Neural crest cell (in vitro differentiated cells): ENCODE results near the gene TUBB1. TPM values are rescaled to one million over a fixed set of nuclear protein-coding genes. Genes with fewer than 3 reads are reported as not detected.
A peak's percentile ranks its signal among the peaks of the same experiment; 100 is the strongest.

Source experiments
- DNase-seq: peaks from one replicate; pipeline ENCODE4 v3.0.0; 2021; ENCODE audit warnings: low read depth, mixed read lengths, low spot score
- H3K27ac Mint-ChIP-seq: one replicate; pipeline ENCODE4 v1.8.0; 2021; ENCODE audit warnings: mild to moderate bottlenecking, mixed read lengths; ENCODE audit not compliant: unreplicated experiment
- H3K27me3 Mint-ChIP-seq: 2 replicates; pipeline ENCODE4 v1.8.0; 2021; ENCODE audit warnings: low read depth, mild to moderate bottlenecking, mixed read lengths
- H3K36me3 Mint-ChIP-seq: 2 replicates; pipeline ENCODE4 v1.8.0; 2021; ENCODE audit warnings: low read depth, mild to moderate bottlenecking, mixed read lengths
- H3K4me1 Mint-ChIP-seq: 2 replicates; pipeline ENCODE4 v1.8.0; 2021; ENCODE audit warnings: mixed read lengths
- H3K4me3 Mint-ChIP-seq: one replicate; pipeline ENCODE4 v1.8.0; 2021; ENCODE audit warnings: mild to moderate bottlenecking, mixed read lengths
- H3K9me3 Mint-ChIP-seq: 2 replicates; pipeline ENCODE4 v1.8.0; 2021; ENCODE audit warnings: mixed read lengths
- total RNA-seq: library from RNA; stranded (reverse); gene quantifications from 2 replicates; pipeline ENCODE4 v1.2.1, GENCODE V29; 2021
- TF ChIP-seq, protein P1 (sequence below): fragments of 200-600 bp; sonication (generic); conservative IDR thresholded peaks from 2 replicates; pipeline ENCODE4 v1.5.0; 2021; ENCODE audit warnings: antibody characterized with exemption, mild to moderate bottlenecking

Gene TUBB1
- total RNA-seq, 1 donor from 2014 or later, result not detected

GRCh38 chr20:58987790-58988564 is 31.3 kb upstream of the TUBB1 start:
- no peaks in the 10 kb centered on the region for H3K27me3 Mint-ChIP-seq
- no peak overlapping the region for H3K27ac Mint-ChIP-seq
- no peaks in the 10 kb centered on the region for H3K9me3 Mint-ChIP-seq
- DNase-seq, result no peak
- peaks cover 21% of the 10 kb centered on the region for H3K4me1 Mint-ChIP-seq
- TF ChIP-seq, protein P1, sequence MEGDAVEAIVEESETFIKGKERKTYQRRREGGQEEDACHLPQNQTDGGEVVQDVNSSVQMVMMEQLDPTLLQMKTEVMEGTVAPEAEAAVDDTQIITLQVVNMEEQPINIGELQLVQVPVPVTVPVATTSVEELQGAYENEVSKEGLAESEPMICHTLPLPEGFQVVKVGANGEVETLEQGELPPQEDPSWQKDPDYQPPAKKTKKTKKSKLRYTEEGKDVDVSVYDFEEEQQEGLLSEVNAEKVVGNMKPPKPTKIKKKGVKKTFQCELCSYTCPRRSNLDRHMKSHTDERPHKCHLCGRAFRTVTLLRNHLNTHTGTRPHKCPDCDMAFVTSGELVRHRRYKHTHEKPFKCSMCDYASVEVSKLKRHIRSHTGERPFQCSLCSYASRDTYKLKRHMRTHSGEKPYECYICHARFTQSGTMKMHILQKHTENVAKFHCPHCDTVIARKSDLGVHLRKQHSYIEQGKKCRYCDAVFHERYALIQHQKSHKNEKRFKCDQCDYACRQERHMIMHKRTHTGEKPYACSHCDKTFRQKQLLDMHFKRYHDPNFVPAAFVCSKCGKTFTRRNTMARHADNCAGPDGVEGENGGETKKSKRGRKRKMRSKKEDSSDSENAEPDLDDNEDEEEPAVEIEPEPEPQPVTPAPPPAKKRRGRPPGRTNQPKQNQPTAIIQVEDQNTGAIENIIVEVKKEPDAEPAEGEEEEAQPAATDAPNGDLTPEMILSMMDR, result no peak
- H3K36me3 Mint-ChIP-seq, result peaks cover 17% of the 10 kb centered on the region
- H3K4me3 Mint-ChIP-seq, result no peak overlapping the region

- TF ChIP-seq, protein P1, result no peak
- Mint-ChIP-seq H3K4me3 (no peak overlapping the region), H3K27ac (no peak overlapping the region), H3K4me1 (peaks cover 20% of the 10 kb centered on the region), H3K9me3 (no peaks in the 10 kb centered on the region), H3K27me3 (no peaks in the 10 kb centered on the region), H3K36me3 (peaks cover 17% of the 10 kb centered on the region)
- DNase-seq, result no peak
These were observed 30.7 kb upstream of the TUBB1 start for GRCh38 chr20:58988565-58988882.

- TF ChIP-seq, protein P1, result no peak
- no peak overlapping the region for H3K4me3 Mint-ChIP-seq
- no peak for DNase-seq
- H3K9me3 Mint-ChIP-seq, result no peaks in the 10 kb centered on the region
- H3K27me3 Mint-ChIP-seq, result no peaks in the 10 kb centered on the region
- peaks cover 14% of the 10 kb centered on the region for H3K4me1 Mint-ChIP-seq
- H3K36me3 Mint-ChIP-seq, result peaks cover 20% of the 10 kb centered on the region
- no peak overlapping the region for H3K27ac Mint-ChIP-seq
These were observed 30.0 kb upstream of the TUBB1 start for GRCh38 chr20:58989196-58989595.

- TF ChIP-seq, protein P1, result no peak
- no peaks in the 10 kb centered on the region for H3K27me3 Mint-ChIP-seq
- no peaks in the 10 kb centered on the region for H3K9me3 Mint-ChIP-seq
- H3K27ac Mint-ChIP-seq, result peak overlapping the region; percentile 57
- no peak for DNase-seq
- H3K4me1 Mint-ChIP-seq, result peaks cover 4% of the 10 kb centered on the region
- H3K36me3 Mint-ChIP-seq, result peaks cover 24% of the 10 kb centered on the region
- no peak overlapping the region for H3K4me3 Mint-ChIP-seq
These were observed 28.4 kb upstream of the TUBB1 start for GRCh38 chr20:58990651-58991445.

GRCh38 chr20:58991715-58992114 is 27.5 kb upstream of the TUBB1 start:
- DNase-seq, result no peak
- Mint-ChIP-seq H3K27ac (no peak overlapping the region), H3K4me1 (peaks cover 3% of the 10 kb centered on the region), H3K27me3 (no peaks in the 10 kb centered on the region), H3K36me3 (peaks cover 22% of the 10 kb centered on the region), H3K4me3 (no peak overlapping the region), H3K9me3 (no peaks in the 10 kb centered on the region)
- TF ChIP-seq, protein P1, result no peak
